Stimulated activated CD4-positive, alpha-beta T cell treated with anti-CD3 and anti-CD28 coated beads, Interleukin-2, amount 100 ng/mL, for 4 hours (primary cell): ENCODE data around the gene EXOC6.

Source experiments
- DNase-seq: peaks from one replicate; pipeline ENCODE4 v3.0.0-alpha.2; 2020; ENCODE audit warnings: low read depth

Gene EXOC6

GRCh38 chr10:92834331-92834730 is 14.0 kb upstream of the EXOC6 start:
- DNase-seq = no peak

- no peak for DNase-seq
Measured at GRCh38 chr10:92834986-92835385, 13.3 kb upstream of the EXOC6 start.

- no peak for DNase-seq
Measured at GRCh38 chr10:92837456-92837855, 10.9 kb upstream of the EXOC6 start.

GRCh38 chr10:92839191-92840085 is 8.9 kb upstream of the EXOC6 start:
- DNase-seq = no peak

GRCh38 chr10:92844746-92845145 is 3.6 kb upstream of the EXOC6 start:
- no peak for DNase-seq

- DNase-seq = no peak
Measured at GRCh38 chr10:92845921-92846320, 2.4 kb upstream of the EXOC6 start.

- no peak for DNase-seq
Measured at GRCh38 chr10:92846344-92846743, 2.0 kb upstream of the EXOC6 start.

- DNase-seq = no peak
Measured at GRCh38 chr10:92846854-92847201, 1.5 kb upstream of the EXOC6 start.

- DNase-seq = no peak
Measured at GRCh38 chr10:92847202-92847864, 987 bp upstream of the EXOC6 start.

GRCh38 chr10:92848037-92848440 is 281 bp upstream of the EXOC6 start:
- no peak for DNase-seq

- no peak for DNase-seq
Measured at GRCh38 chr10:92849234-92849525, 860 bp downstream of the EXOC6 start.

- no peak for DNase-seq
Measured at GRCh38 chr10:92849576-92850090, 1.3 kb downstream of the EXOC6 start.

GRCh38 chr10:92850185-92850584 is 1.9 kb downstream of the EXOC6 start:
- DNase-seq = no peak

- no peak for DNase-seq
Measured at GRCh38 chr10:92851003-92851402, 2.7 kb downstream of the EXOC6 start.

GRCh38 chr10:92855560-92855959 is 7.2 kb downstream of the EXOC6 start:
- no peak for DNase-seq

- no peak for DNase-seq
Measured at GRCh38 chr10:92857904-92858514, 9.7 kb downstream of the EXOC6 start.

- no peak for DNase-seq
Measured at GRCh38 chr10:92867235-92867634, 18.9 kb downstream of the EXOC6 start.

- DNase-seq = no peak
Measured at GRCh38 chr10:92868036-92868435, 19.7 kb downstream of the EXOC6 start.

GRCh38 chr10:92868557-92868956 is 20.2 kb downstream of the EXOC6 start:
- no peak for DNase-seq

- DNase-seq = no peak
Measured at GRCh38 chr10:92873029-92873428, 24.7 kb downstream of the EXOC6 start.

- DNase-seq = no peak
Measured at GRCh38 chr10:92876509-92877036, 28.3 kb downstream of the EXOC6 start.

- no peak for DNase-seq
Measured at GRCh38 chr10:92880233-92880861, 32.0 kb downstream of the EXOC6 start.
